ENCODE results near the gene RNF38. TPM values are rescaled to one million over a fixed set of nuclear protein-coding genes. Genes with fewer than 3 reads are reported as not detected.

RNF38 gene
- total RNA-seq, 4 donors from 2014 or later: 25.5 to 55.5 (median 32.0) TPM

DNA sequence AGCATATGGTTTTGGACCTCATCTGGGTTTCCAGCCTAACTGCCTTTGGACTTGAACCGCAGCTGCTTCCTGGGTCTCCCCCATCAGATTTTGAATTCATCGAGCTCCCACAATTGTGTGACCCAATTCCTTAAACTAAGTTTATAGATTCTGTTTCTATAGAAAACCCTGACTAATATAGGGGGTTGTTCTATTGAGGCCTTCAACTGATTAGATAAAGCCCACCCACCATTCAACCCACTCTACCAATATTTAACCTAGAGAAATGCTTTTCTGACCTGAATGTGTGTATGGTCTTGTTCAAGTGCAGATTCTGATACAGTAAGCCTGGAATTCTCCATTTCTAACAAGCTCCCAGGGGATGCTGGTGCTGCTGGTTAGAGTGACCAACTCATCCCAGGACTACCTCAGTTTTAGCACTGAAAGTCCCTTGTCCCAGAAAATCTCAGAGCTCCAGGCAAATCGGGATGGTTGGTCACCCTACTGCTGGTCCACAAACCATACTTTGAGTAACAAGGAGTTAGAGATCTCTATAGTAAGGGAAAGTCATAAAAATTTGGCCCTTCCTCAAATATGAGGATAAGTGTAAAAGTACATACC, 110.1 kb downstream of the RNF38 start:
- Histone ChIP-seq H3K27me3 (no peaks in the 10 kb centered on the region), H3K36me3 (peaks cover 0 to 10% (median 0%) of the 10 kb centered on the region in 3 donors), H3K9me3 (no peaks in the 10 kb centered on the region), H3K4me1 (no peaks in the 10 kb centered on the region), H3K4me3 (no peak overlapping the region), H3K27ac (no peak overlapping the region)
- TF ChIP-seq EP300 (IDR thresholded peaks at IDR 0.05) (no peak), CTCF (IDR thresholded peaks at IDR 0.05) (no peak), POLR2A (IDR thresholded peaks at IDR 0.05) (no peak)
- 95 to 100% methylated on average over 3 of the region's 3 CpGs for WGBS, 2 donors
- no peak for DNase-seq (ENCODE audit: low spot score in 2 of 2)

DNA sequence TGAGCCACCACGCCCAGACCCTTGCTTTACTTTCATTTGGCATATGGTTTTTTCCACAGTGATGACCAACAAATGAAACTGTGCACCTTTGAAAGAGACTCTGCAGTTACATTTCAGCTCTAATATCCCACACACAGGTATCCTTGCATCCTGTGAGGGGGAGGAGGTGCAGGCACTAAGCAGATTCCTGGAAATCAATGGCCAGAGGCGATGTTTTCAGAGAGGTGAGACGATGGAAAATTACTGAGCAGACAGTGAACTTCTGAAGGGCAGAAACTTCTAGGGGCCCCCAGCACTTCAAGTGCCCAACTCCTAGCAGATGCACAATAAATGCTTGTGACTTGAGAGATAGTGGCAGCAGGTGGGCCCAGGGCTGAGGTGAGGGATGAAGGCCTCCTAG, 112.0 kb downstream of the RNF38 start:
- Histone ChIP-seq H3K36me3 (no peaks in the 10 kb centered on the region), H3K27me3 (no peaks in the 10 kb centered on the region), H3K4me1 (no peaks in the 10 kb centered on the region), H3K9me3 (no peaks in the 10 kb centered on the region), H3K27ac (no peak overlapping the region), H3K4me3 (no peak overlapping the region)
- TF ChIP-seq POLR2A (IDR thresholded peaks at IDR 0.05) (no peak), EP300 (IDR thresholded peaks at IDR 0.05) (no peak)
- 89 to 98% methylated on average over 3 of the region's 3 CpGs for WGBS, 2 donors
- no peak for DNase-seq (ENCODE audit: low spot score in 2 of 2)

Other genes starting within 250 kb of the RNF38 start
- gene CCIN, start 230.9 kb downstream of the RNF38 start, total RNA-seq: not detected
- 100 to 1,000 TPM; 165 to 247 (median 223) TPM for gene CLTA, start 209.3 kb downstream of the RNF38 start, total RNA-seq
- 10 to 100 TPM; 30.0 to 42.6 (median 32.6) TPM for gene GNE, start 141.8 kb downstream of the RNF38 start, total RNA-seq
- gene MELK, start 172.6 kb upstream of the RNF38 start, total RNA-seq: 1 to 10 TPM in 1 of 4 donors, under 1 TPM in 2, not detected in 1; 0.22 to 1.2 (median 0.60) TPM